Chondrocyte (in vitro differentiated cells): Measurements from ENCODE around the gene SPC25. TPM values are rescaled to one million over a fixed set of nuclear protein-coding genes. Genes with fewer than 3 reads are reported as not detected.

ENCODE experiments used
- DNase-seq: peaks from one replicate; pipeline ENCODE4 v3.0.0; 2021; ENCODE audit warnings: mixed read lengths, low spot score
- H3K27ac Mint-ChIP-seq: one replicate; pipeline ENCODE4 v1.8.0; 2021; ENCODE audit warnings: mild to moderate bottlenecking, moderate library complexity, mixed read lengths; ENCODE audit not compliant: unreplicated experiment
- H3K27me3 Mint-ChIP-seq: 2 replicates; pipeline ENCODE4 v1.8.0; 2021; ENCODE audit warnings: low read depth, mixed read lengths
- H3K36me3 Mint-ChIP-seq: 2 replicates; pipeline ENCODE4 v1.8.0; 2021; ENCODE audit warnings: low read depth, mixed read lengths
- H3K4me1 Mint-ChIP-seq: 2 replicates; pipeline ENCODE4 v1.8.0; 2021; ENCODE audit warnings: low read depth, mild to moderate bottlenecking, mixed read lengths
- H3K4me3 Mint-ChIP-seq: one replicate; pipeline ENCODE4 v1.8.0; 2021; ENCODE audit warnings: mild to moderate bottlenecking, moderate library complexity, mixed read lengths; ENCODE audit not compliant: unreplicated experiment
- H3K9me3 Mint-ChIP-seq: 2 replicates; pipeline ENCODE4 v1.8.0; 2021; ENCODE audit warnings: low read depth, mixed read lengths
- total RNA-seq: library from RNA; stranded (reverse); gene quantifications from 3 replicates; pipeline ENCODE4 v1.2.1, GENCODE V29; 2021
- TF ChIP-seq, protein P1 (sequence below): fragments of 200-600 bp; sonication (generic); IDR thresholded peaks from 2 replicates; pipeline ENCODE4 v1.5.0; 2021; ENCODE audit warnings: antibody characterized with exemption, mild to moderate bottlenecking, moderate library complexity

SPC25 gene
- total RNA-seq, 1 donor from 2014 or later = 2.8 TPM

- Mint-ChIP-seq H3K9me3 (peaks cover 2% of the 10 kb centered on the region), H3K27me3 (no peaks in the 10 kb centered on the region), H3K27ac (no peak overlapping the region), H3K36me3 (peaks cover 2% of the 10 kb centered on the region), H3K4me3 (no peak overlapping the region), H3K4me1 (no peaks in the 10 kb centered on the region)
- no peak for DNase-seq
- TF ChIP-seq, protein P1, sequence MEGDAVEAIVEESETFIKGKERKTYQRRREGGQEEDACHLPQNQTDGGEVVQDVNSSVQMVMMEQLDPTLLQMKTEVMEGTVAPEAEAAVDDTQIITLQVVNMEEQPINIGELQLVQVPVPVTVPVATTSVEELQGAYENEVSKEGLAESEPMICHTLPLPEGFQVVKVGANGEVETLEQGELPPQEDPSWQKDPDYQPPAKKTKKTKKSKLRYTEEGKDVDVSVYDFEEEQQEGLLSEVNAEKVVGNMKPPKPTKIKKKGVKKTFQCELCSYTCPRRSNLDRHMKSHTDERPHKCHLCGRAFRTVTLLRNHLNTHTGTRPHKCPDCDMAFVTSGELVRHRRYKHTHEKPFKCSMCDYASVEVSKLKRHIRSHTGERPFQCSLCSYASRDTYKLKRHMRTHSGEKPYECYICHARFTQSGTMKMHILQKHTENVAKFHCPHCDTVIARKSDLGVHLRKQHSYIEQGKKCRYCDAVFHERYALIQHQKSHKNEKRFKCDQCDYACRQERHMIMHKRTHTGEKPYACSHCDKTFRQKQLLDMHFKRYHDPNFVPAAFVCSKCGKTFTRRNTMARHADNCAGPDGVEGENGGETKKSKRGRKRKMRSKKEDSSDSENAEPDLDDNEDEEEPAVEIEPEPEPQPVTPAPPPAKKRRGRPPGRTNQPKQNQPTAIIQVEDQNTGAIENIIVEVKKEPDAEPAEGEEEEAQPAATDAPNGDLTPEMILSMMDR = no peak
Observed at GRCh38 chr2:168841445-168841844, 48.8 kb downstream of the SPC25 start.

DNA sequence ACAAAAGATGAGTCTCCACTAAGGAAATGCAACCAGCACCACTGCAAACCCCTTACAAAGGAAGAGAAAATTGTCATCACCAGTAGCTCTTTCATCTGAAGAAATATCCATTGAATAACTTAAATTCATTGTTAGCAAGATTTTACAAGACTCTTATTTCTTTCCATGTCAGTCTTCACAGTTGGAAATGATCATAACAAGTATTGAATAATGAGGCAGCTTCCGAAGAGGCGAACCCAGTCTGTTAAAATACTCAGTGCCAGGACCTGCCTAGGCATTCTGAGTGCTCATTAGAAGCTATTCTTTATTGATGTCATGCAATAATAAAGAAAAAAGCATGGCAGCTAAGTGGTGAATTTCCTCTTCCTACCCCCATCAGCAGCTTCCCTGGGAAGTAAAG is 54.3 kb downstream of the SPC25 start:
- H3K9me3 Mint-ChIP-seq = peaks cover 2% of the 10 kb centered on the region
- TF ChIP-seq, protein P1 = no peak
- H3K36me3 Mint-ChIP-seq = peaks cover 2% of the 10 kb centered on the region
- no peaks in the 10 kb centered on the region for H3K4me1 Mint-ChIP-seq
- no peaks in the 10 kb centered on the region for H3K27me3 Mint-ChIP-seq
- no peak overlapping the region for H3K4me3 Mint-ChIP-seq
- DNase-seq = no peak
- no peak overlapping the region for H3K27ac Mint-ChIP-seq

- DNase-seq = no peak
- Mint-ChIP-seq H3K27me3 (no peaks in the 10 kb centered on the region), H3K4me1 (no peaks in the 10 kb centered on the region), H3K27ac (no peak overlapping the region), H3K9me3 (no peaks in the 10 kb centered on the region), H3K36me3 (no peaks in the 10 kb centered on the region), H3K4me3 (no peak overlapping the region)
- TF ChIP-seq, protein P1 = no peak
Observed at GRCh38 chr2:168831662-168832061, 58.6 kb downstream of the SPC25 start.

GRCh38 chr2:168830958-168831357 is 59.3 kb downstream of the SPC25 start:
- DNase-seq = no peak
- no peaks in the 10 kb centered on the region for H3K36me3 Mint-ChIP-seq
- H3K4me3 Mint-ChIP-seq = no peak overlapping the region

GRCh38 chr2:168825126-168825525 is 65.1 kb downstream of the SPC25 start:
- Mint-ChIP-seq H3K27me3 (no peaks in the 10 kb centered on the region), H3K4me1 (no peaks in the 10 kb centered on the region), H3K4me3 (no peak overlapping the region), H3K36me3 (no peaks in the 10 kb centered on the region), H3K9me3 (no peaks in the 10 kb centered on the region), H3K27ac (no peak overlapping the region)
- no peak for DNase-seq
- TF ChIP-seq, protein P1 = no peak

More at GRCh38 chr2:168830958-168831357, 59.3 kb downstream of the SPC25 start:
- Mint-ChIP-seq H3K27ac (no peak overlapping the region), H3K27me3 (no peaks in the 10 kb centered on the region), H3K9me3 (no peaks in the 10 kb centered on the region), H3K4me1 (no peaks in the 10 kb centered on the region)
- TF ChIP-seq, protein P1 = no peak
